ENCODE data around the gene ITIH6.
"Not testable (repeated sequence)": the region's sequence is repeated elsewhere in the genome, so short reads cannot be mapped to it uniquely, and the experiment has no call there.

ITIH6 gene, protein sequence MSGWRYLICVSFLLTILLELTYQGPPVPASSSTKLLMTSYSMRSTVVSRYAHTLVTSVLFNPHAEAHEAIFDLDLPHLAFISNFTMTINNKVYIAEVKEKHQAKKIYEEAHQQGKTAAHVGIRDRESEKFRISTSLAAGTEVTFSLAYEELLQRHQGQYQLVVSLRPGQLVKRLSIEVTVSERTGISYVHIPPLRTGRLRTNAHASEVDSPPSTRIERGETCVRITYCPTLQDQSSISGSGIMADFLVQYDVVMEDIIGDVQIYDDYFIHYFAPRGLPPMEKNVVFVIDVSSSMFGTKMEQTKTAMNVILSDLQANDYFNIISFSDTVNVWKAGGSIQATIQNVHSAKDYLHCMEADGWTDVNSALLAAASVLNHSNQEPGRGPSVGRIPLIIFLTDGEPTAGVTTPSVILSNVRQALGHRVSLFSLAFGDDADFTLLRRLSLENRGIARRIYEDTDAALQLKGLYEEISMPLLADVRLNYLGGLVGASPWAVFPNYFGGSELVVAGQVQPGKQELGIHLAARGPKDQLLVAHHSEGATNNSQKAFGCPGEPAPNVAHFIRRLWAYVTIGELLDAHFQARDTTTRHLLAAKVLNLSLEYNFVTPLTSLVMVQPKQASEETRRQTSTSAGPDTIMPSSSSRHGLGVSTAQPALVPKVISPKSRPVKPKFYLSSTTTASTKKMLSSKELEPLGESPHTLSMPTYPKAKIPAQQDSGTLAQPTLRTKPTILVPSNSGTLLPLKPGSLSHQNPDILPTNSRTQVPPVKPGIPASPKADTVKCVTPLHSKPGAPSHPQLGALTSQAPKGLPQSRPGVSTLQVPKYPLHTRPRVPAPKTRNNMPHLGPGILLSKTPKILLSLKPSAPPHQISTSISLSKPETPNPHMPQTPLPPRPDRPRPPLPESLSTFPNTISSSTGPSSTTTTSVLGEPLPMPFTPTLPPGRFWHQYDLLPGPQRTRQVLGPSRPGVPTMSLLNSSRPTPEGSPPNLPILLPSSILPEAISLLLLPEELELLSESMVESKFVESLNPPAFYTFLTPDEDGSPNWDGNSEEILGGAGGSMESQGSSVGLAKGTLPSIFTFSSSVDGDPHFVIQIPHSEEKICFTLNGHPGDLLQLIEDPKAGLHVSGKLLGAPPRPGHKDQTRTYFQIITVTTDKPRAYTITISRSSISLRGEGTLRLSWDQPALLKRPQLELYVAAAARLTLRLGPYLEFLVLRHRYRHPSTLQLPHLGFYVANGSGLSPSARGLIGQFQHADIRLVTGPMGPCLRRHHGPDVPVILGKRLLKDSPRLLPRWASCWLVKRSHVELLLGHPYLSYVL

DNA sequence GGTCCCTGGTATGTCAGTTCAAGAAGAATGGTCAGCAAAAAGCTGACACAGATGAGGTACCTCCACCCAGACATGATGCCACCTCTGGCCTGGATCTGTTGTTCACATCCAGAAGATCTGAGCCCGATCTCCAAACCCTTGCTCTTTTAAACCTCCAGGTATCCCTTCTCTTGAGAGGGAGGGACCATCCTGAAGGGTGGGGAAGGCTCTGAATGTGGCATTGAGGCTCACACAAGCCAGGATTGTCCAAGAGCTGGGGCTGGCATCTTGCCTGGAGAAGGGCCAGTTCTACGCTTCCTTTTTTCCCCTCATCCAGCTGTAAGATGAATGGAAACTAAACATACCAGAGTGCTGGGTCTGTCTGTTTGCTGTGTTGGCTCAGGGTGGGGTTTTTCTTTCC is at the start of gene ITIH6:
Gene ITIH6, minus strand, starts transcription at position 119 of the 400 bp plus-strand sequence. Its CDS starts 45 bp downstream, at position 74.
- H3K9me3 ChIP-seq (ENCODE audit: severe bottlenecking) = no peaks in the 10 kb centered on the region
- DNase-seq = no peak
- H3K4me3 ChIP-seq (ENCODE audit: low read depth, low read length) = no peak within 1 kb of the TSS
- TF ChIP-seq, protein P1, sequence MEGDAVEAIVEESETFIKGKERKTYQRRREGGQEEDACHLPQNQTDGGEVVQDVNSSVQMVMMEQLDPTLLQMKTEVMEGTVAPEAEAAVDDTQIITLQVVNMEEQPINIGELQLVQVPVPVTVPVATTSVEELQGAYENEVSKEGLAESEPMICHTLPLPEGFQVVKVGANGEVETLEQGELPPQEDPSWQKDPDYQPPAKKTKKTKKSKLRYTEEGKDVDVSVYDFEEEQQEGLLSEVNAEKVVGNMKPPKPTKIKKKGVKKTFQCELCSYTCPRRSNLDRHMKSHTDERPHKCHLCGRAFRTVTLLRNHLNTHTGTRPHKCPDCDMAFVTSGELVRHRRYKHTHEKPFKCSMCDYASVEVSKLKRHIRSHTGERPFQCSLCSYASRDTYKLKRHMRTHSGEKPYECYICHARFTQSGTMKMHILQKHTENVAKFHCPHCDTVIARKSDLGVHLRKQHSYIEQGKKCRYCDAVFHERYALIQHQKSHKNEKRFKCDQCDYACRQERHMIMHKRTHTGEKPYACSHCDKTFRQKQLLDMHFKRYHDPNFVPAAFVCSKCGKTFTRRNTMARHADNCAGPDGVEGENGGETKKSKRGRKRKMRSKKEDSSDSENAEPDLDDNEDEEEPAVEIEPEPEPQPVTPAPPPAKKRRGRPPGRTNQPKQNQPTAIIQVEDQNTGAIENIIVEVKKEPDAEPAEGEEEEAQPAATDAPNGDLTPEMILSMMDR (IDR thresholded peaks at IDR 0.05; ENCODE audit: low read depth, low read length) = no peak
- no peak within 1 kb of the TSS for H3K27ac ChIP-seq
- peaks cover 64% of the 10 kb centered on the region for H3K27me3 ChIP-seq (ENCODE audit: insufficient read depth, low read depth, severe bottlenecking)
- H3K36me3 ChIP-seq = no peaks in the 10 kb centered on the region

DNA sequence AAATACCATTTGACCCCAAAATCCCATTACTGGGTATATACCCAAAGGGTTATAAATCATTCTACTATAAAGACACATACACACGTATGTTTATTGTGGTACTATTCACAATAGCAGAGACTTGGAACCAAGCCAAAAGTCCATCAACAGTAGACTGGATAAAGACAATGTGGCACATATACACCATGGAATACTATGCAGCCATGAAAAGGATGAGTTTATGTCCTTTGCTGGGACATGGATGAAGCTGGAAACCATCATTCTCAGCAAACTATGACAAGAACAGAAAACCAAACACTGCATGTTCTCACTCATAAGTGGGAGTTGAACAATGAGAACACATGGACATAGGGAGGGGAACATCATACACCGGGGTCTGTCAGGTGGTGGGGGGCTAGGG is 49.6 kb upstream of the ITIH6 start:
- not testable (repeated sequence) for H3K9me3 ChIP-seq (ENCODE audit: severe bottlenecking); DNase-seq
- H3K27me3 ChIP-seq (ENCODE audit: insufficient read depth, low read depth, severe bottlenecking) = peaks cover 20% of the 10 kb centered on the region

DNA sequence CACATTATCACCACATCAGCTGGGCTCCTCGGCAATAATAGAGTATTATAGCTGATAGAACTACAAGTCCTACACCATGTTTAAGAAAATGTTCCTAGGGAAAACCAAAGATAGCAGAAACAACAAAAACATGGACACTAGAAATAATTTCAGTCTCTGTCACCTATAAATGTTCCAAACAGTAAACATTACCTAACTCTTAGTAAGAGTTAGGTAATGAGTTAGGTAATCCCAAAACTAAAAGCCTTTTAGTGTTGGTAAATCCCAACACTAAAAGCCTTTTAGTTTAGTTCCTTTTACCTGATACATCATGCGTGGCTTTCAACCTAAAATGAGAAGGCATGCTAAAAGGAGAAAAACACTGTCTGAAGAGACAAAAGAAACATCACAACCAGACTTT is 45.0 kb upstream of the ITIH6 start:
- TF ChIP-seq, protein P1 (IDR thresholded peaks at IDR 0.05; ENCODE audit: low read depth, low read length) = no peak
- H3K4me3 ChIP-seq (ENCODE audit: low read depth, low read length) = no peak overlapping the region
- H3K9me3 ChIP-seq (ENCODE audit: severe bottlenecking) = no peaks in the 10 kb centered on the region
- H3K27ac ChIP-seq = no peak overlapping the region
- H3K27me3 ChIP-seq (ENCODE audit: insufficient read depth, low read depth, severe bottlenecking) = peaks cover 21% of the 10 kb centered on the region
- DNase-seq = no peak
- H3K36me3 ChIP-seq = no peaks in the 10 kb centered on the region

More for the DNA sequence above, 49.6 kb upstream of the ITIH6 start:
- not testable (repeated sequence) for H3K4me3 ChIP-seq (ENCODE audit: low read depth, low read length); H3K36me3 ChIP-seq; H3K27ac ChIP-seq

DNA sequence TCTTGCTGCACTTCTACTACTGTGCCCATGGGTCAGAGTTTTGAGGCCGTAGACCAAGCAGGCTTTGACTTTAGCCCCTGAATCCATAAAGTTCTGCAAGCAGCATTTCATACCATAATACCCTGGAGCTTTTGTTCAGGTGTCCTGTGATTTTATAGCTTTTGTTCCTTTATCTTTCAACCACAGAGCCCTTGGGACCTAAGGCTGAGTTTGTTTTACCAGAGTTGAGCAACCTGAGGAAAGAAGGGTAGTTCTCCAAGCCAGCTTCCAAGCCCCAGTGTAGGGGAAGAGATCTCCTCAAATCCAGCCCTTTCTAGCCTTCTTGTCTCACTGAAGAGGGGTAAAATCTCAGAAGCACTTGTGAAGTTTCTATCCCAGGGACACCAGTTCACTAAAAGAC is 44.6 kb upstream of the ITIH6 start:
- Histone ChIP-seq H3K27ac (no peak overlapping the region), H3K36me3 (no peaks in the 10 kb centered on the region), H3K27me3 (ENCODE audit: insufficient read depth, low read depth, severe bottlenecking) (peaks cover 25% of the 10 kb centered on the region), H3K9me3 (ENCODE audit: severe bottlenecking) (no peaks in the 10 kb centered on the region), H3K4me3 (ENCODE audit: low read depth, low read length) (no peak overlapping the region)
- no peak for DNase-seq
- TF ChIP-seq, protein P1 (IDR thresholded peaks at IDR 0.05; ENCODE audit: low read depth, low read length) = no peak

DNA sequence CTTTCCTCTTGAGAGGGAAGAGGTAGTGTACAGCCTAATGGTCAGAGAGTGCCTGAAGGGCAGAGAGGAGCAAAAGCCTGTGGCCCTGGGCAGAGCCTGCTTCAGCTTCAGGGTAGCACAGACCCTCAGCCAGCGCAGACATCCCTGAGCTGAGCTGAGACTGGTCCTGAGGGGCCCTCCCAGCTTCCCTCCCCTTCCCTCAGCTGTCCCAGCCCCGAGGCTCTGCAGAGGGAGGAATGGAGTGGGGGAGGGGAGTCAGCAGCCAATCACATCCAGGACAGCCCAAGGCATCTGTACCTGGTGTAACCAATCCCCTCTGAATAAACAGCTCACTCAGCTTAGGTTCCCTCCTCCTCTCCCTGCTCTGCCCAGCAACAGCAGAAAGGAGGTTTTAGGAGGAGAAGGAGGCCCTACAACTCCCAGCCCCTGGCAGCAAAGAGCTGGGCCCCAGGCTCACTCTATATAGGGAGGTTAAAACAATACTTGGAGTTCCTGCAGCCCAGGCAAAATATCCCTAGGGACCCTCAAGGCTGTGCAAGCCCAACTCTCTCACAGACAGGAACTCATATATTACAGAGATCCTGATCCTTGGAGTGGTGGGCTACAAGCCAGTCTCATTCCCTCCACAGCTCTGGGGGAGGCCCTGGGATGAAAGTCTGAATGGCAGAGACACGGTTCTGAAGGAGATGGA is 43.3 kb upstream of the ITIH6 start:
- H3K27ac ChIP-seq; H3K9me3 ChIP-seq (ENCODE audit: severe bottlenecking); H3K36me3 ChIP-seq; DNase-seq; H3K4me3 ChIP-seq (ENCODE audit: low read depth, low read length): not testable (repeated sequence)
- H3K27me3 ChIP-seq (ENCODE audit: insufficient read depth, low read depth, severe bottlenecking) = peaks cover 31% of the 10 kb centered on the region

DNA sequence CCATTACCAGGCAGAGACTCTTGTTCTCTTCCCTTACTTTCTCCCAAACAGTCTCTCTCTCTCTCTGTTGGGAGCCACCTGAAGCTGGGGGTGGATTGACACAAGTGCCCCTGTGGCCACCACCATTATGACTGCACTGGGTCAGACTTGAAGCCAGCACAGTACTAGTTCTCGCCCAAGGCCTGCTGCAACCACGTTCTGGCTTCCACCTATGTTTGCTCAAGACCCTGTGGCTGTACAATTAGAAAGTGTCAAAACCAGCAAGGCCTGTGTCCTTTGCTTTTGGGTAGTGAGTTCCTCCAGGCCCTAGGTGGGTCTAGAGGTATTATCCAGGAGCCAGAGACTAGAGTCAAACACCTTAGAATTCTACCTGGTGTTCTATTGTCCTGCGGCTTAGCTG is 40.5 kb upstream of the ITIH6 start:
- peaks cover 32% of the 10 kb centered on the region for H3K27me3 ChIP-seq (ENCODE audit: insufficient read depth, low read depth, severe bottlenecking)
- no peak for DNase-seq
- TF ChIP-seq, protein P1 (IDR thresholded peaks at IDR 0.05; ENCODE audit: low read depth, low read length) = no peak
- no peaks in the 10 kb centered on the region for H3K9me3 ChIP-seq (ENCODE audit: severe bottlenecking)
- no peaks in the 10 kb centered on the region for H3K36me3 ChIP-seq
- H3K4me3 ChIP-seq (ENCODE audit: low read depth, low read length) = no peak overlapping the region
- H3K27ac ChIP-seq = no peak overlapping the region

Data from WERI-Rb-1 (cell line).